IgD-negative memory B cell (primary cell): Measurements from ENCODE around the gene RAB6B. TPM values are rescaled to one million over a fixed set of nuclear protein-coding genes. Genes with fewer than 3 reads are reported as not detected.

Experiments used
- H3K27ac Mint-ChIP-seq, 3 donors: one replicate each; pipeline ENCODE4 v1.8.0; 2020 to 2022; ENCODE audit warnings: mild to moderate bottlenecking in 3 of 3, mixed read lengths in 3 of 3, moderate library complexity in 1 of 3
- H3K27me3 Mint-ChIP-seq: one replicate; pipeline ENCODE4 v1.8.0; 2021; ENCODE audit warnings: mixed read lengths
- H3K36me3 Mint-ChIP-seq: one replicate; pipeline ENCODE4 v1.8.0; 2020; ENCODE audit warnings: mild to moderate bottlenecking, mixed read lengths
- H3K4me1 Mint-ChIP-seq, 3 donors: one replicate each; pipeline ENCODE4 v1.8.0; 2020 to 2022; ENCODE audit warnings: mixed read lengths in 3 of 3, mild to moderate bottlenecking in 1 of 3
- H3K4me3 Mint-ChIP-seq, 4 donors: one replicate each; pipeline ENCODE4 v1.8.0; 2020 to 2022; ENCODE audit warnings: mild to moderate bottlenecking in 4 of 4, mixed read lengths in 4 of 4, moderate library complexity in 3 of 4
- H3K9me3 Mint-ChIP-seq, 3 donors: one replicate each; pipeline ENCODE4 v1.8.0; 2020 to 2021; ENCODE audit warnings: mixed read lengths in 3 of 3, mild to moderate bottlenecking in 1 of 3
- polyA plus RNA-seq: library from polyadenylated mRNA; unstranded; fragments of 300-500 nt; fragmentation: Illumina TruSeq; gene quantifications from one replicate; pipeline ENCODE4 v1.2.3, GENCODE V29; 2021

The RAB6B gene
- polyA plus RNA-seq, 1 donor from 2014 or later = 0.36 TPM

DNA sequence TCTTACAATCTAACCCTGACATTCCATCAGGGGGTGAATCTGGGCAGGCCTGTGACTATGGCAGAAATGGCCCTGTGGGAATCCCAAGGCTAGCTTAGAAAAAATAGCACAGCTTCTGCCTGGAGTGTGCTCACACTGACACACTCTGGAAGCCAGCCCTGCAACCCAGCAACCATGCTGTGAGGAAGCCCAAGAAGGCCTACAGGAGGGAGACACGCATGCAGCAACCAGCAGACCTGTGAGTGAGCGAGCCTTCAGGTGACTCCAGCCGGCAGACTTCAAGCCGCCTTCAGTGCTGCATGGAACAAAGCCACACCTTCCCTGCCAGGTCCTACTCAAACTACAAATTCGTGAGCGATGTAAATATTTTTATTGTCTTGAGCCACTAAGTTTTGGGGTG is 26.1 kb downstream of the RAB6B start:
- no peaks in the 10 kb centered on the region for H3K9me3 Mint-ChIP-seq
- H3K27ac Mint-ChIP-seq = no peak overlapping the region
- no peaks in the 10 kb centered on the region for H3K4me1 Mint-ChIP-seq
- H3K36me3 Mint-ChIP-seq = no peaks in the 10 kb centered on the region
- H3K4me3 Mint-ChIP-seq = no peak overlapping the region
- H3K27me3 Mint-ChIP-seq = peaks cover 10% of the 10 kb centered on the region

DNA sequence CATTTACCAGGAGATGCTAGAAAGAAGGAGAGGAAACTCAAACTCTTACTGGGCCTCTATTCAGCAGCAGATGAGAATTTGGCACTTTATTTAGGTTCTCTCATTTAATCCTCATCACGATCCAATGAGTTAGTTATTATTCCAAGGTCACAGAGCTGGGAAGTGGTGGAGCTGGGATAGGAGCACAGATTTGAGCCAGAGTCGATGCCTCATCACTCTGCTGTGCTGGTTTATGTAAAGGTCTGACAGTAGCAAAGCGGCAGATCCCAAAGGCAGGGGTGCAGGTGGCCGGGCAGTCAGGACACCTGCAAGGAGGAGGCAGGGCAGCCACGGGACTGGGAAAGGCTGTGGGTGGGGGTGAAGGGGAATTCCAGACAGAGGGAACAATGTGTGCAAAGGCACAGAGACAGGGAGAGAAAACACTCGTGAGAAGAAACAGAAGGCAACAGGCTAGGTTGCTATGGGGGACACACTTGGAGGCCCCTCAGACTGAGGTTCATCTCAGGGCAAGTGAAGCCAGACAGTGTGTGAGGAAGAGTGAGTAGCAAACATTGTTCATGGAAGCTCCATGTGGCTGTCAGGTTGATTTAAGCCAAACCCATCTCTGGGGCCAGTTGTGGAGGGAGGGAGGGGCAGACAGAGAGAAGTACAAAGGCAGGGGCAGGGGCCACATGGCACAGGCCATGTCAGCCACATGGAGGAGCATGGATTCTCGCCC is 26.8 kb downstream of the RAB6B start:
- Mint-ChIP-seq H3K9me3 (no peaks in the 10 kb centered on the region), H3K36me3 (no peaks in the 10 kb centered on the region), H3K27ac (peak overlapping the region in 1 of 3 donors; percentile 6)

DNA sequence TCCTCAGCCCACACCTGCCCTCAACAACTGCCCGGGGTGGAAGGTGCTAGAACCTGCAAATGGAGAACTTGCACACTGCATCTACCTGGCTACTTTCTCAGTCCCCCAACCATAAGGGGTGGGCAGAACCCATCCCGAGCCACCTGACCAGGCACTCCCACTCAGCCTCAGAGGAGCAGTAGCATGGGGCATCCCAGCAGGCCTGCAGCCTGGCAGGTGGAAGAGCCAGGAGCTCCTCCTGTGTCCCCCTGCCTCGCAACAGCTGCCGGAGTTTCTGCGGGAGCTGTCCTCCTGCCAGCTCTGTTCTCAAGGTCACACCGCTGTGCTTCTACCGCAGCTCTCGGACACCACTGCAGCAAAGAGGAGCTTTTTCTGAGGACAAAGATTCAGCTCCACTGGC is 27.5 kb downstream of the RAB6B start:
- no peak overlapping the region for H3K4me3 Mint-ChIP-seq
- peaks cover 0 to 2% (median 0%) of the 10 kb centered on the region in 3 donors for H3K4me1 Mint-ChIP-seq
- H3K36me3 Mint-ChIP-seq = no peaks in the 10 kb centered on the region
- H3K9me3 Mint-ChIP-seq = no peaks in the 10 kb centered on the region
- peaks cover 10% of the 10 kb centered on the region for H3K27me3 Mint-ChIP-seq
- no peak overlapping the region for H3K27ac Mint-ChIP-seq

More for the DNA sequence above, 26.8 kb downstream of the RAB6B start:
- Mint-ChIP-seq H3K4me3 (peak overlapping the region in 1 of 4 donors; percentile 26), H3K27me3 (peaks cover 10% of the 10 kb centered on the region), H3K4me1 (peaks cover 0 to 2% (median 0%) of the 10 kb centered on the region in 3 donors)

DNA sequence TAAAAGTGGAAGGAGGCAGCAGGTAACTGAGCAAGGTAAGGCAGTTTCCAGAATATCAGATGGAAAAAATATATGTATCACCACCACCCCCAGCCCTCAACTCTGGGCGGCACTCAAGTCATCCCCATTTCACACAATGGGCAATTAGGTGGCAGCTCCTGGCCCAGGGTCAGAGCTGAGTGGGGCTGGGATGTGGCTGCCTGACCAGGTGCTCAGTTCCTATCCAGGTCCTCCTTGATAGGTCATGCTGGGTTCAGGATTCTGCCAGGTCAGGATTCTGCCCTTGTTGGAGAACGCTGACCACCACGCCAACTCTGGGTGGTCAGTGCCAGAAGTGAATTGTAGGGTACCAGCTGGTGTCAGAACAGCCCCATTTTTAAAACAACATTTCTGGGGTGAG is 29.5 kb downstream of the RAB6B start:
- H3K9me3 Mint-ChIP-seq = no peaks in the 10 kb centered on the region
- no peak overlapping the region for H3K27ac Mint-ChIP-seq
- H3K27me3 Mint-ChIP-seq = peaks cover 10% of the 10 kb centered on the region
- no peak overlapping the region for H3K4me3 Mint-ChIP-seq
- no peaks in the 10 kb centered on the region for H3K36me3 Mint-ChIP-seq
- H3K4me1 Mint-ChIP-seq = peaks cover 0 to 2% (median 0%) of the 10 kb centered on the region in 3 donors

DNA sequence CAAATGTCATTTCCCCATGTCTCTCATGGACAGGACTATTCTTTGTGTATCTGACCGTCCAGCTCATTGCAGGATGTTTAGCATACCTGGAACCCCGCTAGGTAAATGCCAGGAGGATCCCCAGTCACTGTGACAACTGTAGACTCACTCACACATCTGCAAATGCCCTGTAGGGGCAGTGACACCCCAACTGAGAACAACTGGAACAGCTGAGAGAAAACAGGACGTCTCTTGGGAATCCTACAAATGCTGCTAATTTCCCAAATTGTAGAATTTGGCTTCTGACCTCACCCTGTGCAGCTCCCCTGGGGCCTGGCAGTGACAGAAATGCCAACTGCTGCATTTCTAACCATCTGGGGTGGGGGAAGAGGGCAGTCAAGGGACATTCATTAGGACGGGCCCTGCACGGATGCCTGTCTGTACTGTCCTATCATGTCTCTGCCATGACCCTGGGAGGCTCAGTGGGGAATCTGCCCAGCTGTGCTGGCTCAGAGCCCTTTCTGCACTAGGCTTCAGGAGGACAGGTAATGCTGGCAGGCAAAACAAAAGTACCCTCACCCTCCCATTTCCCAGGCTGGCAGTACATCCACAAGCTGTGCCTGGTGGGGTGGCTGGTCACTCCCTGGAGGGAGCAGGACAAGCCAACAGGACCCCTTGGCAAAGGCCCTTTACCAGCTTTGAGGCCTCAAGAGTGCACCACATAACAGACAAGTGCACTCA is 30.4 kb downstream of the RAB6B start:
- Mint-ChIP-seq H3K27ac (no peak overlapping the region), H3K4me1 (peaks cover 0 to 2% (median 0%) of the 10 kb centered on the region in 3 donors), H3K4me3 (no peak overlapping the region), H3K36me3 (no peaks in the 10 kb centered on the region), H3K9me3 (no peaks in the 10 kb centered on the region), H3K27me3 (peaks cover 7% of the 10 kb centered on the region)

DNA sequence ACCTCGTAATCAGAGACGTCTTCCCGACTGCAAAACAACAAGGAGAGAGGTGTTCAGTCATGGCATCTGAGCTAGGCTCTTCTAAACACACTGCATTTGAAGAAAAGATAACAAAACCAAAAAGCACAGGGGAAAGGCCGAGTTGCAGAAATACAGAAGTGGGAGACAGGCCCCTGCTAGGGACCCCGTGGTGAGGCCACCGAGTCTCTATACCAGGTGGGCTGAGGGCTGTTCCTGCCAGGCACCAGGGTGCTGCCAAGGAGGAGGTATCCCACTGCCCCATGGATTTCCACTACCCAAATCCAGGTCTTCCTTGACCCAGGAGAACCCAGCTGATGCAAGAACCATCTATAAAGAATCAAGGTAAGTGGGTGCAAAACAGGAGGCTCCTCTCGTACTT is 31.1 kb downstream of the RAB6B start:
- H3K4me3 Mint-ChIP-seq = no peak overlapping the region
- H3K27me3 Mint-ChIP-seq = peaks cover 3% of the 10 kb centered on the region
- H3K9me3 Mint-ChIP-seq = no peaks in the 10 kb centered on the region

DNA sequence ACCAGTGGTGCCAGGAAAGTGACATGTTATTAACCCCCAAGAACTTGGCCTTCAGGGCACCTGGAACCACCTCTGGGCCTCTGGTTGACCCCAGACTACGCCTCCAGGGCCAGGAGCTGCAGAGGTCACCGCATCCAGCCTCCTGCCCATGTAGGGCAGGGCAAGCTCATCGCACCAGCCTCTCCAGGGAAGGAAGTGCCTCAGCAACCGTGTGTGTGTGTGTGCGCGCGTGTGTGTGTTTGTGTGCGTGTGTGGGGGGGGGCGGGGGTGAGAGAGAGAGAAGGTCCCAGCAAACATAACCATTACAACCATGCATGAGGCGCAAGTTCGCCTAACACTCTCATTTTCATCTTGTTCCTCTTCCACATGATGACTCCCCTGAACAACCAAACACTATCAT is 31.8 kb downstream of the RAB6B start:
- Mint-ChIP-seq H3K27ac (no peak overlapping the region), H3K9me3 (no peaks in the 10 kb centered on the region), H3K4me1 (peaks cover 0 to 2% (median 0%) of the 10 kb centered on the region in 3 donors), H3K36me3 (no peaks in the 10 kb centered on the region), H3K4me3 (no peak overlapping the region), H3K27me3 (peaks cover 3% of the 10 kb centered on the region)

More for the DNA sequence above, 31.1 kb downstream of the RAB6B start:
- Mint-ChIP-seq H3K27ac (no peak overlapping the region), H3K4me1 (peaks cover 0 to 2% (median 0%) of the 10 kb centered on the region in 3 donors), H3K36me3 (no peaks in the 10 kb centered on the region)

DNA sequence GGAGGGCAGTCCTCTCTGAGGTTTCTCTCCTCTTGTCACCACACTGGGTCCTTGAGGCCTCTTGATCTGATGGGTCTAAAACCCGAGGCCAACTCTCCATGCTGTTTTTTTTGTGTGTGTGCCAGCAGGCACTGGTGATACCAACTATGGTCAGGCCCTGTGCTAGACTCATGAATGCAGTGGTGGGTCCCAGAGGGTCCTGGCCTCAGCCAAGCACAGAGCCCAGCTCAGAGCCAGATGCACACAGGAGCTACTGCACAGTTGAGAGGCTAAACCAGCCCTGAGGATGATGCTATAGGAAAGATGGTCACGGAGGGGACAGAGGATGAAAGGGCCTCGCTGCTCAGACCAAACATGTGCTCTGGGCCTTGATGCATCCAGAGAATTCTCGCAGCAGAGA is 33.5 kb downstream of the RAB6B start:
- Mint-ChIP-seq H3K4me1 (peaks cover 0 to 2% (median 0%) of the 10 kb centered on the region in 3 donors), H3K4me3 (peak overlapping the region in 1 of 4 donors; percentile 14), H3K27me3 (peaks cover 1% of the 10 kb centered on the region), H3K9me3 (no peaks in the 10 kb centered on the region), H3K36me3 (no peaks in the 10 kb centered on the region), H3K27ac (no peak overlapping the region)

DNA sequence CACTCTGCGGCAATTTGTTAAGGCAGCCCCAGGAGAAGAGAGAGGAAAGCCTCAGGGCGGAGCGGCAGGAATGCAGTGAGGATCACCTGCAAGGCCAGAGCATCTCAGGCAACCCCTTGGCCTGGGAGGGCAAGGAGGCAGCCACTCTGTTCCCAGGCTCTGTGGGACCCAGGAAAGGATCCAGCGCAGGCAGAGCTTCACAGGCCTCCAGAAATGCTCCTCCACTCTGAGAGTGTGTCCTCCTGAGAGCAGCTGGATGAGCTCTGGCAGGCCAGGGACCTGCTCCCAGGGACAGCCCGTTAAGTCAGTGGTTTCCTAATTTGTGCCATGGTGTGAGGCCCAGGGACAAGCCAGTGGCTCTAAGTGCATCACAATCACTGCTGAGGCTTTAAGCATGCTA is 35.2 kb downstream of the RAB6B start:
- H3K36me3 Mint-ChIP-seq = no peaks in the 10 kb centered on the region
- H3K27me3 Mint-ChIP-seq = no peaks in the 10 kb centered on the region
- H3K27ac Mint-ChIP-seq = no peak overlapping the region

DNA sequence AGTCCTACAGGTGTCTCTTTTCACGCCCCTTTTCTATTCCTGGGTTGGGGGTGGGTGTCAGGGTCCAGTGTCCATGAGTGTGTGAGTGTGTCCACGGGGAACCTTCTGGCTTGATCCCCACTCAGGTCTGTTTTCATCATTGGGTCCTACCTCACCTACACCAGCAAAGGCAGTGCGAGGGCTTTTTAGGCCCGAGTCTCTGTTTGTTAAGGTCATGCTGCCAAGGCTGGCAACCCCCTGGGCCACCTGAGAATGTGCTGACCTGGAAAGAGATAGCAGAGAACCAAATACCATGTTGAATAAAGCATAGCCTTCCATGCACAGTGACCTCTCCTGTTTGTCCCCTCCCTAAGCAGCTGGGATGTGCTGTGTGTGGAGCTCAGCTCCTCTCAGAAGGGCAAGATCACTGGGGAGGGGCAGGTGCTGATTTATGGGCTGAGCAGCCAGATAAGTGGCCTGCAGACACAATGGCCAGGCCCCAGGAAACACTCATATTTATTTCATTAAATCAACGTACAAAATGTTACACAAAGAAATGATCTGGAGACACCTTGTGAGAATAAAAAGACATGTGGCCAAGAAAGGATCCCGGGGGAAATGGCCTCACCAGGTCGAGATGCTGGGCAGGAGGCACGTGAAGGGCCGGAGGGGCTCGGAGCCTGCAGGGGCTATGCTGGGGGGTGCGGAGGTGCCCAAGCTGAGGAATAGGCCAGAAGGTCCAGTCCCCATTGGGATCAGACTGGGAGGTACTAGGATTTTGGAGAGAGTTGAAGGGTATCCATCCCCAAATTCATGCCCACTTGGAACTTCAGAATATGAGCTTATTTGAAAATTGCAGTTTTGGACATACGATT is 36.1 kb downstream of the RAB6B start:
- Mint-ChIP-seq H3K36me3 (no peaks in the 10 kb centered on the region), H3K4me3 (no peak overlapping the region), H3K27me3 (no peaks in the 10 kb centered on the region), H3K27ac (no peak overlapping the region), H3K9me3 (no peaks in the 10 kb centered on the region), H3K4me1 (peaks cover 0 to 2% (median 0%) of the 10 kb centered on the region in 3 donors)

More for the DNA sequence above, 35.2 kb downstream of the RAB6B start:
- H3K4me3 Mint-ChIP-seq = no peak overlapping the region
- peaks cover 0 to 2% (median 0%) of the 10 kb centered on the region in 3 donors for H3K4me1 Mint-ChIP-seq
- no peaks in the 10 kb centered on the region for H3K9me3 Mint-ChIP-seq

DNA sequence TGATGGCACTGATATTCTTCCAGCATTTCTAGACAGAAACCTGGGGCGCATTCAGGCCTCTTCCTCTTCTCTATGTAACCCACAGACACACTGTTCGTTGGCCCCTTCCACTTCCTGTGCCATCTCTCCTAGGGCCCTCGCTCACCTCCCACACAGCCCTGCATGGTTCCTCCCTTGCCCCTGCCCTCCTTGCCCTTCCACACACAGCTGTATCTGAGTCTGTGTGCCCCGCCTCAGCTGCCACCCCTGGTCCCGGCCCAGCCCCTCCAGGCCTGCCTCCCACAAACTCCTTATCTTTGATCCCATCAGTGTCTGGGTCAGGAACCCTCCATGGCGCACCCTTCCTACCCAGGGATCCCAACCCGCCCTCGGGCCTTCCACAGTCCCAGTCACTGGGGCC is 37.9 kb downstream of the RAB6B start:
- no peaks in the 10 kb centered on the region for H3K4me1 Mint-ChIP-seq
- H3K36me3 Mint-ChIP-seq = no peaks in the 10 kb centered on the region
- no peaks in the 10 kb centered on the region for H3K9me3 Mint-ChIP-seq
- H3K27ac Mint-ChIP-seq = peak overlapping the region in 1 of 3 donors; percentile 48
- H3K4me3 Mint-ChIP-seq = no peak overlapping the region
- no peaks in the 10 kb centered on the region for H3K27me3 Mint-ChIP-seq

DNA sequence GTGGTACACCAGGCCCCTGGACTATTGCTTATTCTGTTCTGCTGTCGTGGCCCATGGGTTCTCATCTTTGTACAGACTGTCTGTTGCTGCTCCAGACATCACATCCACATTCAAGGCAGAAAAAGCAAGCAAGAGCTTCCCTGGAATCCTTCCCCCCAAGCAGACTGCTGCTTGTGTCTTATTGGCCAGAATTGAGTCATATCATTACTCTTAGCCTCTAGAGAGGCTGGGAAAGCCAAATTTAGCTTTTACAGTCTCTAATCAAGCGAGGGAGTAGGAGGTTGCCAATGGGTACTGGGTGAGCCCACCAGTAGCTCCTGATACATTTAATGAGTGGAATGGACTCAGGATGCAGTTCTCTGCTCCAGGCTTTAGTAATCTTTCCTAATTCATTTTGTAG is 39.4 kb downstream of the RAB6B start:
- Mint-ChIP-seq H3K27ac (no peak overlapping the region), H3K4me3 (no peak overlapping the region), H3K36me3 (no peaks in the 10 kb centered on the region), H3K4me1 (peaks cover 0 to 4% (median 0%) of the 10 kb centered on the region in 3 donors), H3K9me3 (peaks cover 0 to 2% (median 0%) of the 10 kb centered on the region in 3 donors), H3K27me3 (no peaks in the 10 kb centered on the region)

DNA sequence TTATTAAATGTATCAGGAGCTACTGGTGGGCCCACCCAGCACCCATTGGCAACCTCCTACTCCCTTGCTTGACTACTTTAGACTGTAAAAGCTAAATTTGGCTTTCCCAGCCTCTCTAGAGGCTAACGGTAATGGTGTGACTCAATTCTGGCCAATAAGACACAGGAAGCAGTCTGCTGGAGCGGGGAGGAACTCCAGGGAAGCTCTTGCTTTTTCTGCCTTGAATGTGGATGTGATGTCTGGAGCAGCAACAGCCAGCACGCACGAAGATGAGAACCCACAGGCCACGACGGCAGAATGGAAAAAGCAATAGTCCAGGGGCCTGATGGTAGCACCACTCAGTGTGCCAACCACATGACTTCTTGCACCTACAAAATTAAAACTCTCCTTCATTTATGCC is 39.9 kb downstream of the RAB6B start:
- Mint-ChIP-seq H3K27ac (no peak overlapping the region), H3K27me3 (no peaks in the 10 kb centered on the region), H3K9me3 (peaks cover 0 to 2% (median 0%) of the 10 kb centered on the region in 3 donors), H3K4me3 (no peak overlapping the region), H3K4me1 (peaks cover 0 to 6% (median 0%) of the 10 kb centered on the region in 3 donors), H3K36me3 (no peaks in the 10 kb centered on the region)

DNA sequence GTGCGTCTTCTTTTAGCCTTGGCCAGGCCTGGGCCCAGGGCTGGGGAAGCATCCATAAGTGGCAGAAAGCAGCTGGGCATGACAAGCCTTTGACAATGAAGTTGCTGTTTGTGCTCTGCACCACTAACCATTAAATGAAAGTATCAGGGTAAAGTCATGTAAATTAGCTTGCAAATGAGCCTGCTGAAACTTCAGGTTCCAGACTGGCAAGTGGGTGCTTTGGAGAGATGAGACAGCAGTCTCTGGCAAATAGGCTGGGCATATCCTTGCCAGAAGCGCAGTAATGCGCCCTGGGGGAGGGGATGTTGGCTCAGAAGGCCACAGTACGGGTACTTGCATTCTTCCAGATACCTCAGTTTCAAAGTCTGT is 40.7 kb downstream of the RAB6B start:
- H3K4me3 Mint-ChIP-seq = no peak overlapping the region
- H3K27ac Mint-ChIP-seq = no peak overlapping the region
- H3K27me3 Mint-ChIP-seq = no peaks in the 10 kb centered on the region
- peaks cover 0 to 7% (median 2%) of the 10 kb centered on the region in 3 donors for H3K9me3 Mint-ChIP-seq
- peaks cover 0 to 6% (median 0%) of the 10 kb centered on the region in 3 donors for H3K4me1 Mint-ChIP-seq
- no peaks in the 10 kb centered on the region for H3K36me3 Mint-ChIP-seq
